H1 (cell line): Measurements from ENCODE around the gene ALPL.

Source experiments
- CHD2 ChIP-seq: IDR thresholded peaks from 2 replicates; pipeline ENCODE4 v1.6.1; 2012; ENCODE audit warnings: low read length, improper control_type of control experiment
- CTBP2 ChIP-seq: IDR thresholded peaks from 2 replicates; pipeline ENCODE4 v1.7.0; 2011; ENCODE audit warnings: borderline replicate concordance, mild to moderate bottlenecking, moderate library complexity, mixed read lengths, low read length; ENCODE audit not compliant: insufficient read depth, insufficient read length
- CTCF ChIP-seq, 3 experiments: IDR thresholded peaks; 1 replicate in 2 of 3; 2 replicates in 1 of 3; pipeline versions ENCODE4 v1.5.1 to v1.6.1; 2011; ENCODE audit warnings: low read length in 3 of 3, mild to moderate bottlenecking in 3 of 3, inconsistent platforms in 2 of 3, low read depth in 1 of 3, moderate library complexity in 1 of 3; ENCODE audit not compliant: insufficient read depth in 1 of 3; ENCODE audit errors: control extremely low read depth in 1 of 3
- EGR1 ChIP-seq: IDR thresholded peaks from 2 replicates; pipeline ENCODE4 v1.6.1; 2011; ENCODE audit warnings: low read depth, low read length, borderline replicate concordance
- EP300 ChIP-seq, 2 experiments: IDR thresholded peaks; 1 replicate in 1 of 2; 2 replicates in 1 of 2; pipeline ENCODE4 v1.6.1; 2011 to 2012; ENCODE audit warnings: low read depth in 2 of 2, low read length in 2 of 2, mild to moderate bottlenecking in 2 of 2, borderline replicate concordance in 1 of 2, inconsistent platforms in 1 of 2, moderate library complexity in 1 of 2
- HDAC2 ChIP-seq, 2 experiments: fragments of 300-600 bp in 1 of 2; sonication (generic) in 1 of 2; IDR thresholded peaks; 2 replicates each; pipeline ENCODE4 v1.6.1; 2011 to 2012; ENCODE audit warnings: low read depth in 2 of 2, low read length in 2 of 2, mild to moderate bottlenecking in 2 of 2, moderate library complexity in 2 of 2, borderline replicate concordance in 1 of 2, inconsistent platforms in 1 of 2
- POLR2A ChIP-seq, 2 experiments: IDR thresholded peaks; 1 replicate in 1 of 2; 2 replicates in 1 of 2; pipeline ENCODE4 v1.6.1; 2011; ENCODE audit warnings: low read depth in 2 of 2, low read length in 2 of 2, mild to moderate bottlenecking in 2 of 2; ENCODE audit errors: control extremely low read depth in 1 of 2
- POLR2AphosphoS5 ChIP-seq: IDR thresholded peaks from 2 replicates; pipeline ENCODE4 v1.6.1; 2011; ENCODE audit warnings: low read depth, low read length
- RFX5 ChIP-seq: IDR thresholded peaks from 2 replicates; pipeline ENCODE4 v1.6.1; 2011; ENCODE audit warnings: low read depth, low read length, improper control_type of control experiment, borderline replicate concordance
- RNF2 ChIP-seq: fragments of 200-900, 300-1000 bp; sonication (generic); IDR thresholded peaks from 2 replicates; pipeline ENCODE4 v1.7.1; 2016; ENCODE audit warnings: borderline replicate concordance, low read depth, mild to moderate bottlenecking, antibody characterized with exemption, low read length; ENCODE audit not compliant: poor library complexity, severe bottlenecking; ENCODE audit errors: missing control alignments
- SP4 ChIP-seq: IDR thresholded peaks from 2 replicates; pipeline ENCODE4 v1.6.1; 2012; ENCODE audit warnings: low read length, inconsistent platforms

DNA sequence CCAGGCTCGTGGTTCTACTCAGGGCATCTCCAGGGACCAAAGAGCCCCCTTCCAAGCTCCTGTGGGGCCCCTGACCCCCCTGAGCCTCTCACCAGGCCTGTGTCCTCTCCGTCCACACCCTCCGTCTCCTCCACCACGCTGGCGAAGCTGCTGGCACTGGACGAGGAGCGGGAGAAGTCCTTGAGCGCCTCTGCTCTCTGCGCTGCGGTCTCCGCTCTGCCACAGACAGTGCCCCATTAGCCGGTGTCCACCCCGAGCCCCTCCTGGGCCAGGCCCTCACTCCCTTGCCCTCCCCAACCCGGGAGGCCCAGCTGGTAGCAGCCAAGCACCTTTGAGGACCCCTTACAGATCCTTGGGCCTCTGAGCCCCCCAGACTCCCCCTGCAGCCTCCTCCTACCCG, 90.2 kb downstream of the ALPL start:
- TF ChIP-seq POLR2A (IDR thresholded peaks at IDR 0.05; ENCODE audit: control extremely low read depth in 1 of 2, low read depth in 2 of 2, low read length in 2 of 2) (no peak), CTBP2 (no peak), CTCF (IDR thresholded peaks at IDR 0.05; ENCODE audit: control extremely low read depth in 1 of 3, insufficient read depth in 1 of 3, low read depth in 1 of 3, low read length in 3 of 3) (no peak), POLR2AphosphoS5 (no peak), CHD2 (no peak), EP300 (IDR thresholded peaks at IDR 0.05; ENCODE audit: borderline replicate concordance in 1 of 2, low read depth in 2 of 2, low read length in 2 of 2) (no peak), EGR1 (no peak), SP4 (no peak), RFX5 (no peak), RNF2 (no peak), HDAC2 (IDR thresholded peaks at IDR 0.05; ENCODE audit: borderline replicate concordance in 1 of 2, low read depth in 2 of 2, low read length in 2 of 2) (no peak)
